ENCODE measurements around the gene GPR45. TPM values are rescaled to one million over a fixed set of nuclear protein-coding genes. Genes with fewer than 3 reads are reported as not detected.

Gene GPR45
- total and polyA plus RNA-seq, 4 donors = not detected

DNA sequence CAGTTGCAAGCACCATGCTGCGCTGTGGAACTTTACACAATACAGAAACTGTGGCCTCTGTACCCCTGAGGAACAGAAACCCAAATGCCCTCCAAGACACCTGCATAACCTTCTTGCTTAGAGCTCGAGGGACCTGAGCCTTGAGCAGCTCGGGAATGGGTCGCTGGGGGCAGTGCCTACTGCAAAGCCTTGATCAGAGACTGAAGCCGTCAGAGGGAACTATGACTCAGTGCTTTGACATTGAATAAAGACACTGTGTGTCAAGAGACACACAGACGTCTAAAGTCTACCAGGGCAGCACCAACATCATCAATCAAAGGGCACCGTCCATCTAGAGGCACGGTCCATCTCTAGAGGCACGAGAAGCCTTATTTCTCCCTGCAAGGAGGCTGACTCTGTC is 30.6 kb downstream of the GPR45 start:
- WGBS = 88% methylated on average over 9 of the region's 9 CpGs
- DNase-seq (ENCODE audit: low spot score) = no peak
- no peaks in the 10 kb centered on the region for H3K9me3 ChIP-seq (ENCODE audit: control insufficient read depth in 4 of 4, low read length in 3 of 4)

More for the DNA sequence above, 30.6 kb downstream of the GPR45 start:
- TF ChIP-seq REST (IDR thresholded peaks at IDR 0.05) (no peak), GABPA (IDR thresholded peaks at IDR 0.05 in 1 of 2, conservative IDR thresholded peaks at IDR 0.05 in 1 of 2) (no peak), EGR1 (IDR thresholded peaks at IDR 0.05; ENCODE audit: low read depth in 2 of 2) (no peak), RAD21 (IDR thresholded peaks at IDR 0.05) (no peak), HNF4G (IDR thresholded peaks at IDR 0.05) (no peak), FOXA1 (IDR thresholded peaks at IDR 0.05) (no peak), HNF4A (conservative IDR thresholded peaks at IDR 0.05) (no peak), SP1 (IDR thresholded peaks at IDR 0.05) (no peak), NR2F2 (IDR thresholded peaks at IDR 0.05) (no peak), FOXA2 (IDR thresholded peaks at IDR 0.05) (no peak), CTCF (IDR thresholded peaks at IDR 0.05; ENCODE audit: low read depth, low read length, missing input control) (no peak), TAF1 (conservative IDR thresholded peaks at IDR 0.05) (no peak), YY1 (IDR thresholded peaks at IDR 0.05) (no peak), RXRA (IDR thresholded peaks at IDR 0.05) (no peak)
- TF ChIP-seq, protein P1, sequence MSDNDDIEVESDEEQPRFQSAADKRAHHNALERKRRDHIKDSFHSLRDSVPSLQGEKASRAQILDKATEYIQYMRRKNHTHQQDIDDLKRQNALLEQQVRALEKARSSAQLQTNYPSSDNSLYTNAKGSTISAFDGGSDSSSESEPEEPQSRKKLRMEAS (IDR thresholded peaks at IDR 0.05) = no peak
- TF ChIP-seq, protein P2, sequence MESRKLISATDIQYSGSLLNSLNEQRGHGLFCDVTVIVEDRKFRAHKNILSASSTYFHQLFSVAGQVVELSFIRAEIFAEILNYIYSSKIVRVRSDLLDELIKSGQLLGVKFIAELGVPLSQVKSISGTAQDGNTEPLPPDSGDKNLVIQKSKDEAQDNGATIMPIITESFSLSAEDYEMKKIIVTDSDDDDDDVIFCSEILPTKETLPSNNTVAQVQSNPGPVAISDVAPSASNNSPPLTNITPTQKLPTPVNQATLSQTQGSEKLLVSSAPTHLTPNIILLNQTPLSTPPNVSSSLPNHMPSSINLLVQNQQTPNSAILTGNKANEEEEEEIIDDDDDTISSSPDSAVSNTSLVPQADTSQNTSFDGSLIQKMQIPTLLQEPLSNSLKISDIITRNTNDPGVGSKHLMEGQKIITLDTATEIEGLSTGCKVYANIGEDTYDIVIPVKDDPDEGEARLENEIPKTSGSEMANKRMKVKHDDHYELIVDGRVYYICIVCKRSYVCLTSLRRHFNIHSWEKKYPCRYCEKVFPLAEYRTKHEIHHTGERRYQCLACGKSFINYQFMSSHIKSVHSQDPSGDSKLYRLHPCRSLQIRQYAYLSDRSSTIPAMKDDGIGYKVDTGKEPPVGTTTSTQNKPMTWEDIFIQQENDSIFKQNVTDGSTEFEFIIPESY (IDR thresholded peaks at IDR 0.05) = no peak
- TF ChIP-seq, protein P3, sequence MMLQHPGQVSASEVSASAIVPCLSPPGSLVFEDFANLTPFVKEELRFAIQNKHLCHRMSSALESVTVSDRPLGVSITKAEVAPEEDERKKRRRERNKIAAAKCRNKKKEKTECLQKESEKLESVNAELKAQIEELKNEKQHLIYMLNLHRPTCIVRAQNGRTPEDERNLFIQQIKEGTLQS (IDR thresholded peaks at IDR 0.05) = no peak
- H3K36me3 ChIP-seq (ENCODE audit: control insufficient read depth in 4 of 4, insufficient read depth in 3 of 4, low read depth in 1 of 4, low read length in 3 of 4) = peaks cover 8 to 76% (median 54%) of the 10 kb centered on the region in 4 donors
- H3K4me3 ChIP-seq (ENCODE audit: low read depth in 1 of 3, low read length in 3 of 3) = no peak overlapping the region
- H3K27me3 ChIP-seq (ENCODE audit: control insufficient read depth in 4 of 4, insufficient read depth in 4 of 4, low read length in 3 of 4) = no peaks in the 10 kb centered on the region
- no peaks in the 10 kb centered on the region for H3K4me1 ChIP-seq (ENCODE audit: control insufficient read depth in 4 of 4, insufficient read depth in 4 of 4, low read length in 3 of 4)
- no peak overlapping the region for H3K27ac ChIP-seq (ENCODE audit: low read depth in 1 of 2, low read length in 2 of 2)
- H3K9ac ChIP-seq (ENCODE audit: low read depth in 1 of 2, low read length in 2 of 2) = no peak overlapping the region

Measured in liver (tissue), 9 donors.